NCI-H2081 treated with DMSO at 0.1 percent for 48 hours (cell line): ENCODE data around the gene PPP5C.
"Not testable (repeated sequence)": the region's sequence is repeated elsewhere in the genome, so short reads cannot be mapped to it uniquely, and the experiment has no call there.

Experiments
- DNase-seq: peaks from one replicate; lab custom pipeline; 2025; lab: John Stamatoyannopoulos, UW

The PPP5C gene

DNA sequence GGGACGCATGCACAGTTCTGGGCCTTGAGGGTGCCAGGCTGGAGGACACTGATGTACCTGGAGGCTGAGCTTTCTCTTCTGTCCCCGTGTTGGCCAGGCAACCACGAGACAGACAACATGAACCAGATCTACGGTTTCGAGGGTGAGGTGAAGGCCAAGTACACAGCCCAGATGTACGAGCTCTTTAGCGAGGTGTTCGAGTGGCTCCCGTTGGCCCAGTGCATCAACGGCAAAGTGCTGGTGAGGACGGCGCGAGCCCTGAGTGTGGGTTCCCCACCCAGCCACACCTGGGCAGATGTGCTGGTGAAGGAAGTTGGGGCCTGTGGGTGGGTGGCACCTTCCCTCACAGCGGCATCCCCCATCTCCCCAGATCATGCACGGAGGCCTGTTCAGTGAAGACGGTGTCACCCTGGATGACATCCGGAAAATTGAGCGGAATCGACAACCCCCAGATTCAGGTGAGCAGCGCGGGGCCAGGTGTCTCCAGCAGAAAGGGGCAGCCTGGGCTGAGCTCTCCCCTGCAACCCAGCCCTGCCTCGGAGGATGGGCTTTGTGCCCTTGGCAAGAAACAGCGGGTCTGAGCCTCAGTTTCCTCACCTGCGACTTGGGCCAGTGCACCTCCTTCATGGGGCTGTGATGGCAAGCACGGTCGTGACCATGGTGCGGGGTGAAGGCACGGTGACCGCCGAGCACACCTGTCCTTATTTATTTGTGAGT, 40.3 kb downstream of the PPP5C start:
- DNase-seq: no peak

DNA sequence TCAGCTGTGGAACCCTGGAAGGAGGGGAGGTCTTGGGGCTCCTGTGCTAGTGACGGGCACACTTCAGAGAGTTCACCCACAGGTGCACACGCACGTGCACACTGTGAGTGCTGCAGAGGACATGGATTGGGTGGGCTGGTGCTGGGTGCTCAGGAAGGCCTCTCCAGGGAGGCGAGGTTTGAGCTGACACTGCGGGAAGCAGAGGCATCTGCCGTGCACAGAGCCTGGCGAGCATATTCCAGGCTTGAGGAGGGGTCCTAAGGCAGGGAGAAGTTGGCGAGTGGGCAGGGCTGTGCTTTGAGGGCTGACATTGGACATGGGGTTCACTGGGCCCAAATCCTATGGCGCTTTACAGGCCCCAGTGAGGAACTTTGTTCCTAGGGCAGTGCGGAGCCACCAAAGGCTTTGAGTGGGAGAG, 40.8 kb downstream of the PPP5C start:
- no peak for DNase-seq

DNA sequence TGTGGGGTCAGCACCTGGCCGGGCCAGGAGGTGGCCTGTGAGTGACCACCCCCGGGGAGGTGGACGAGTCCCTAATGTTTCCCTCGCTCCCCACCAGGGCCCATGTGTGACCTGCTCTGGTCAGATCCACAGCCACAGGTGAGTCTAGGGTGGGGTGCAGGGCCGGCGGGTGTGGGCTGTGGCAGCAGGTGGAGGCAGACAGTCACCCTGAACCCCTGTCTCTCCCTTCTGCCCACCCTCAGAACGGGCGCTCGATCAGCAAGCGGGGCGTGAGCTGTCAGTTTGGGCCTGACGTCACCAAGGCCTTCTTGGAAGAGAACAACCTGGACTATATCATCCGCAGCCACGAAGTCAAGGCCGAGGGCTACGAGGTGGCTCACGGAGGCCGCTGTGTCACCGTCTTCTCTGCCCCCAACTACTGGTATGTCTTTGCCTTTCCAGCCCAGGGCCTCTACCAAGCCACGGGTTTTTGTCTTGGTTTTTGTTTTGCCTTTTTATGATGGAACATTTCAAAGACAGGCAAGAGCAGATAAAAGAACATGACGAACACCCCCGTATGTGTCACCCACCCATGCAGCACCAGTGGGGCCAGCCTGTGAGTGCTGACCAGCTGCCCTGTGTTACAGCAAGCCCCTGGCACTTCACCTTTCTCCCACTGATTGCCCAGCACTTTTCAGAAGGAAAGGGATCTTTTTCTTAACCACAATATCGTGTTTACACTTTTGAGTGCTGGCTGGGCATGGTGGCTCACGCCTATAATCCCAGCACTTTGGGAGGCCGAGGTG, 41.6 kb downstream of the PPP5C start:
- DNase-seq: no peak

DNA sequence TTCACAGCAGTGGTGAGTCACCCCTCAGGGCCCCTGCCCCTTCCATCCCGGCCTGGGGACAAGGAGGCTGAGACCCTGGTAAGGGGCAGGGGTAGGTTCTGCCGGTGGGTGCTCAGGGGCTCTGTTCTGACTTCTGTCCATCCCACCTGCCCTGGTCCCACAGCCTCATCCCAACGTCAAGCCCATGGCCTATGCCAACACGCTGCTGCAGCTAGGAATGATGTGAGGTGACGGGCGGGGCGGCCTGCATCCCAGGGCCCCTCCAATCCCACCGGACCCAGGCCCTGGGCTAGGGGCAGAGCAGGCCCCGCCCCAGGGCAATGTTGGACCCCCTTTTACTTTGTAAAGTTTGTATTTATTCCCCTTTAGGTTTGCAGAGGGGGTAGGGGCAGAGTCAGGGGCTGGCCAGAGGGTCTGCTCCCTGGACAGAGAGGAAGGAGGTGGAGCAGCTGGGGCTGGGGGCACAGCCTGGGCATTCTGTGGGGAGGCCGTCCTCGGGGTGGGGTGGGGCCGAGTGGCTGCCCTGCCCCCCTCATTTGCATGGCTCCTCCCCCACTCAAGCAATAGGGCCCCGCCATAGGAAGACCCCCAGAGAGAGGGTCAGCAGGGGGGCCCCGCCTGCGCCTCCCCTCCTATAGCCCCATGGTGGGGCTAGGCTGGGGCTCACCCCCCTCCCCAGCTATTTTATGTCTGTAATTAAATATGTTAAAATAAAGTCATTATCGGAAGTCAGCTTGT, 43.4 kb downstream of the PPP5C start:
- no peak for DNase-seq

DNA sequence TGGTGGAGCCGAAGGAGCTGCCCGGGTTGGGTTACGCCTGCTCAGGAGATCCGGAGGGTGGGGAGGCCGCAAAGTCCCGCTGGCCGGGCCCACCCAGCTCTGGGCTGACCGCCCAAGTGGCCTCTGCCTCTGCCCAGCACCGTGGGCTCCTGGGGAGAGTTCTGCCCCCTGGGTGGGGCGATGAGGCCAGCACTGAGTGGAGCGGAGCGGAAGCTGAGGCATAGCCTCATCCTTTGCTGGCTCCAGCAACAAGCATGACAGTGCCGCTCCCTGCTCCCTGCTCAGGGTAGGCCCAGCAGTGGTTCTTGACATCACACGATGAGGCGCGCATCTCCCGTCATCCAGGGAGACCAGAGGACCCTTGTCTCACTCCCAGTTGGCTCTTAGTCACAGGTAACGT, 44.0 kb downstream of the PPP5C start:
- DNase-seq: no peak

DNA sequence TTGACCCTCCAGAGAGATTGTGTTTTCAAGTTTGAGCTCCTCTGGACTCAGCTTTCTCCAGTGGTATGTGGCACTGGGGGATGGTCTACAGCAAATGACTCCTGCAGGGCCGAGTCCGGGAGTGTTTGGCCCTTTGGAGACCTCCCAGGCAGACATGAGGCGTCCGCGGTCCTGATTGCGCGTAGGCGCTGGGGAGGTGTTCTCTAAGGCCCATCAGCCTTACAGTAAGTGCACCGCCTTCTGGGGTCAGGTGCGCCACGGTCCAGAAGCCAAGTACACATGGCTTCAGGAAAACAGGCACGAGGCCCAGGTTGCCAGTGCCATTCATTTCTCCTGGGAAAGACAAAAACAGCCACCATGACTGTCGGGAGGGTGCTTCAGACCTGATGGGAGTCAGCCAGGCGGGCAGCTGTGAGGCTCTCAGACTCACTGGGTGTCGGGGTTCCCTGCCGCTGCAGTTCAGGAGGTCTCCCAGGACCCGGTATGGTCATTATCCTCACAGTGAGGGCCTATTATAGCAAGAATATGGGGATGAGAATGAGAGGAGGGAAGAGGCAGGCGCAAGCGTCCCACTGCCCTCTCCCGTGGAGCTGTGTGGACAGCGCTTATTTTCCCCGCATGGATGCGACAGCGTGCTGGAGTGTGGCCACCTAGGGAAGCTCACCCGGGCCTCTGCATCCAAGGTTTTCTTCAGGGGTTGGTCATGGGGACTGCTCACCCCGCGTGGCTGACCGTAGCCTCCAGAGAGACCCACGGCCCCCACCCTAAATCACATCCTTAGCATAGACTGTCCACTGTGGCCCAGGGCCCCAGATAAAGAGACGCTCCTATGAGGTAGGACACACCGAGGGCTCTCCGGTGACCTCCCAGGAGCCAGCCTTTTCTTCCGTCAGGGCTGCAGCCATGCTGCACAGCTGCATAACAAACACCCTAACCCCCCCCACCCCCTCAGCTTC, 44.7 kb downstream of the PPP5C start:
- DNase-seq: no peak

DNA sequence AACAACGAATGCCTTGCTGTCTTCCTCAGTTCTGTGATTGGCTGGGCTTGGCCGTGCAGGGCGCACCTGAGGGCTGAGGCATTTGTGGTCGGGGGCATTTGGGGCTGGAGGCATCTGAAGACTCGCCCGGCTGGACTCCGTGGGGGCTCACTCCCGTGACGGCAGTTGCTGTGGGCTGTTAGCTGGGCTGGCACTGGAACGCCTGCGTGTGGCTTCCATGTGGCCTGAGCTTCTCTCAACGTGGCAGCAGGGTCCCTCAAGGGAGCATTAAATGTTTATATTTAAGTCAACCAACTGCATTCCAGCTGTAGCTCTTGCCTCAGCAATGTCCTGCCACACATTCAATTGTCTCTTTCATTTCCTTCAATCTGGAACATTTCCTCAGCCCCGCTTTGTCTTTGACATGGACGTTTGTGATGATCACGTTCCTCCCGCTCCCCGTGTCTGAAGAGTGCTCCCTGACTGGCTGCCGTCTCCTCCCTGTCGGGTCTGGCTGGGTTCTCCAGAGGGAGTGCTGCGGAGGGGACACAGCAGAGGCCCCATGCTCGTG, 45.4 kb downstream of the PPP5C start:
- no peak for DNase-seq

DNA sequence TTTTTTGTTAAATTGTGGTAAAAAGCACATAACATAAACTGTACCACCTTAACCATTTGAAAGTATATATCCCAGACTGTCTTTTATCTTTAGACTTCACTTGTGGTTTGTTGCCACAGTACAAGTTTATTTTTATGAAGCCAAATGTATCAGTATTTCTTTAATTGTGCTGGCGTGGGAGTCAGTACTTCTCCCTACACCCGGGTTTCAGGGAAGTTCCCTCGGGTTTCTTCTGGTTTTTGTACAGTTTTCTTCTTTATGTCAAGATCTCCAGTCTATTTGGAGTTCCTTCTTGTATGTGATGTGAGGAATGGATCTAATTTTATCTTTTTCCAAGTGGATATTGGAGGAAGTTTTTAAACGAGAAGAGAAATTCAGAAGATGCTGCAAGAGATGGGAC, 46.0 kb downstream of the PPP5C start:
- DNase-seq: no peak

DNA sequence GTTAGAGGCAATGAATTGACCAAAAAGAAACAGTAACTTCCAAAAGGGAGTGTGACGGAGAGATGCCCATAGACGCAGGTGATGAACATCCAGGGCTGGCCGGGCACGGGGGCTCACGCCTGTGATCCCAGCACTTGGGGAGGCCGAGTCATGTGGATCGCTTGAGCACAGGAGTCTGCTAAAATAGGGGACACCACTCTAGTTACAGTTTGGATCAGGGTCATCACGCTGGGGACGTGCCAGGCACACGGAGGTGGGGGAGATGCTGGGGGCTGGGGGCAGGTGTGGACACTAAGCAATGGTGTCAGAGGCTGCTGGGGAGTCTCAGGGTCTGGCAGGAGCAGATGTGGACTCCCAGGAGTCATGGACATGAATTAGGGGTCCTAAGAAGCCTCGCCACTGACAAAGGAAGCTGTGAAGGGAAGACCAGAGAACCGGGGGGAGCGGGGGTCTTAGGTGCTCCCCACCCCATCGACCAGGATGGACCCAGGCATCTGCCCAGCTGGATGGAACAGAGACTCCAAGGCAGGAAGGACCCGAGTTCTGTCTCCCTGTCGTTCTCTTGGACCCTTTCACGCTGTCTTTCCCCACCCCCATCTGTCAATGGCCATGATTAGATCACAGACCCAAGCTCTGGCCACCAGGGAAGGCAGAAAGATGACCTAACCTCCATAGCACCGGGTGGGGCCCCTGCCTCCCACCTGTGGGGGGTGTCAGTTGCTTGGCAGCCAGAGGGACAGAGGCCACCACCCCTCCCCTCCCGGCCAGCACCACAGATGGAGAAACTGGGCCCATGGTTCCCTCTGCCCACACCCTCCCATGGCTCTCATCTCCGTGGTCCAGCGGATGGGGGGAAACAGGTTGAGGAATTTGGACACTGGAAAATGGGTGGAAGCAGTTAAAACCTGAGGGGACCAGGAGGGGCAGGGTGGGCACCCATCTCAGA, 46.8 kb downstream of the PPP5C start:
- DNase-seq: no peak

DNA sequence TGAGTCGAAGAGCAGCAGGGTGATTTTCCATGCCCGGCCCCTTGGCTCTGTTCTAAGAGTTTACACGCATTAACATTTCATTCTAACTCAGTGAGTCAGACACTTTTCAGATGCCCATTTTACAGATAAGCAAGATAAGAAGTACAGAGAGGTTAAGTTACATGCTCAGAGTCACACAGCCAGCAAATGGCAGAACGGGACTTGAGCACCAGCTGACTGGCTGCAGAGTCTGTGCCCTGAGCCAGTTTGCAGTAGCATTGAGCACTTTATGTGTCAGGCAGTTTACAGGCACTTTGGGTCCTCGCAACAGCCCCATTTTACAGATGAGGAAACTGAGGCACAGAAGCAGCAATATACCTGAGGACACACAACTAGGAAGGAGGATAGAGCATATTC, 47.5 kb downstream of the PPP5C start:
- no peak for DNase-seq

DNA sequence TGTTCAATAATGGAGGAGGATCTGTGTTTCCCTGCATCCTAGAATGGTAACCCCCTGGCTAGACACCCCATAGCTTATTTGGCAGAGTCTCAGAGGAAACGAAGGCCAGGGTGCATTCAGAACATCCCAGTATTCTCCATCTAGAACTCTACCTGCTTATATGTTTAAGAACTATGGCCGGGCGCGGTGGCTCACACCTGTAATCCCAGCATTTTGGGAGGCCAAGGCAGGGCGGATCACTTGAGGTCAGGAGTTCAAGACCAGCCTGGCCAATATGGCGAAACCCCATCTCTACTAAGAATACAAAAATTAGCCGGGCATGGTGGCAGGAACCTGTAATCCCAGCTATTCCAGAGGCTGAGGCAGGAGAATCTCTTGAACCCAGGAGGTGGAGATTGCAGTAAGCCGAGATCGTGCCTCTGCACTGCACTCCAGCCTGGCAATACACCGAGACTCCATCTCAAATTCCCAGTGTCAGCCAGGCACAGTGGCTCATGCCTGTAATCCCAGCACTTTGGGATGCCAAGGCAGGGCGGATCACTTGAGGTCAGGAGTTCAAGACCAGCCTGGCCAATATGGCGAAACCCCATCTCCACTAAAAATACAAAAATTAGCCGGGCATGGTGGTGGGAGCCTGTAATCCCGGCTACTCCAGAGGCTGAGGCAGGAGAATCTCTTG, 51.1 kb downstream of the PPP5C start:
- DNase-seq: not testable (repeated sequence)

DNA sequence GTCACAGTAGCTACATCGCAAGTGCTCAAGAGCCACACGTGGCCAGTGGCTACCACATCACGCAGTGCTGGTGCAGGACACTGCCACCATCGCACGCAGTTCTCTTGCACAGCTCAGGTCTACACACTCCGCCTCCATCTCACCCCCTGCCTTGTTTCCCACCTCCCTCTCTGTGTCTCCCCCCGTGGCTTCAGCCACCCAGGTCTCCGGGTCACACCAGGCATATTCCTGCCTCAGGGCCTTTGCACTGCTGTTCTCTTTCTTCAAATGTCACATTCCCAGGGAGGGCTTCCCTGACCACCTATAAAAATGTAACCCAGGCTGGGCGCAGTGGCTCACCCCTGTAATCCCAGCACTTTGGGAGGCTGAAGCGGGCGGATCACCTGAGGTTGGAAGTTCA, 55.8 kb downstream of the PPP5C start:
- DNase-seq: no peak

DNA sequence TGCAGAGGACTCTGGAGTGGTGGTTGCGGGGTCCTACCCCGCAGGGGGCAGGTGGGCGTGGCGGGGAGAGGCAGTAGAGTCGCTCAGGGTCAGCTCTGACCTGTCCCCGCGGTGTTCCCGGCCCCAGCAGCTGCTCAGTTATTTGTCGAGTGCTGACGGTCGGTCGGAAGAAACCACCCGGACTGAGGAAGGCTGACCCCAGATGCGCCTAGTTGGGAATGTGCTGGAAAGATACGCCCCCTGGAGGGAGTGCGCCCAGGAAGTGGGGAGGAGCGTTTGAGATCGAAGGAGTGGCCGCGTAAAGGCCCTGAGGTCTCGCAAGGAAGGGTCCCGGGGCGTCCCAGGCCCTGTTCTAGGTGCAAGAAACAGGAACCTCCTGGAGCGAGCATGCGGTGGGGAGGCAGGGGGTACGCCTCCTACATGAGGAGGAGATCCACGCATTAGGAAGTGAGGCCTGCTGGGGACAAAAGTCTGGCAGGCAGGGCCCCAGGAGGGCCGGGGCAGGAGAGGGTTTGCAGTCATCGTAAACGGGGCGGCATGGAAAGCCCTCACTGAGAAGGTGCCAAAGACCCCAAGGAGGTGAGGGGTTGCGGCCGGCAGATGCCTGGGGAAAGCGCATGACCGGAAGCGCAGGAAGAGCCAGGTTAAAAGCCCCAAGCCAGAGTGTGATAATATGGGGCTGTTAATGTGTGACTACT, 57.3 kb downstream of the PPP5C start:
- DNase-seq: no peak

DNA sequence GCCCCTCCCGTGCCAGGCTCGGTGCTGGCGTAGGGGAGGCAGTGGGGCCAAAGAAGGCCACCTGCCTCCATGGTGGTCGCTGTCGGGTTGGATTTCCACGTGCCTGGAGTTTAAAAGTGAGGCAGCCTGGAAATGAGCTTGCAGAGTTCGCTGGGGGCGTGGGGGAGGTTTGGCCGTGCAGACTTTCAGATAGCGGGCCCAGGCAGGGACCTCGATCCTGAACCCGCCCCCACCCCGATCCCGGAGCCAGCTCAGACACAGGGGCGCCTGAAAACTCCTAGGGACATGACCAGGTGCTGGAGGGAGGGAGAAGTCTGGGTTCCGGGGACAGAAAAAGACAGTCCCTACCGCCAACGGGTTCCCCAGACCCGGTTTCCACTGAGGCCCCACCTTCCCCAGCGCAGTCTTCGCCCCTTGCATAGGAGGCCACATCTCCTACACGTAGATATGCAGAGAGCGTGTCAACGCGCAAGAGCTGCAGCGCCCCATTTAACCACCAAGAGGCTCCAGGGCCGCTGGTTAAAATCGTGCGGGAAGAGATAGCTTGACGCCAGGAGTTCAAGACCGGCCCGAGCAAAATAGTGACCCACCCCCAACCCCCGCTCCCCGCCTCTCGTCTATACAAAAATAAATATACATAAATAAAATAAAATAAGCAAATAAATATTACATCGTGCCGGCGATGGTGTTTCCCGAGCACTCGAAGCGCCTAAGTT, 58.0 kb downstream of the PPP5C start:
- DNase-seq: no peak

DNA sequence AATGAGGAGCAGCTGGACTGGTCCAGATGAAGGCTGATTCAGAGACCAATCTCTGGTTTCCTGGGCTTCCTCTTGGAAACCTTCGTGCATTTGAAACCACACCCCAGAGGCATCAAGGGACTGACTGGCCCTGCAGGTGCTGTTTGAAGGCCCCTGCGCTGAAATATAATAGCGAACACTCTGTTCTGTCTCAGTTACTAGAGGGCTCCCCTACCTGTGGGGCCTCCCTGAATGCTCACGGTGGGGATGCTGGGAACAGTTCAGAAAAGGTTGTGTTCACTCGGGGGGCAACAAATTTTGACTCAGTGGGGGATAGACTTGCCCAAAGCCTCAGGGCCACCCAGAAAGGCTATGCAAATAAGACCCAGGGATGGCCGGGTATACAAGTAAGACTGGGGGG, 60.1 kb downstream of the PPP5C start:
- DNase-seq: no peak

DNA sequence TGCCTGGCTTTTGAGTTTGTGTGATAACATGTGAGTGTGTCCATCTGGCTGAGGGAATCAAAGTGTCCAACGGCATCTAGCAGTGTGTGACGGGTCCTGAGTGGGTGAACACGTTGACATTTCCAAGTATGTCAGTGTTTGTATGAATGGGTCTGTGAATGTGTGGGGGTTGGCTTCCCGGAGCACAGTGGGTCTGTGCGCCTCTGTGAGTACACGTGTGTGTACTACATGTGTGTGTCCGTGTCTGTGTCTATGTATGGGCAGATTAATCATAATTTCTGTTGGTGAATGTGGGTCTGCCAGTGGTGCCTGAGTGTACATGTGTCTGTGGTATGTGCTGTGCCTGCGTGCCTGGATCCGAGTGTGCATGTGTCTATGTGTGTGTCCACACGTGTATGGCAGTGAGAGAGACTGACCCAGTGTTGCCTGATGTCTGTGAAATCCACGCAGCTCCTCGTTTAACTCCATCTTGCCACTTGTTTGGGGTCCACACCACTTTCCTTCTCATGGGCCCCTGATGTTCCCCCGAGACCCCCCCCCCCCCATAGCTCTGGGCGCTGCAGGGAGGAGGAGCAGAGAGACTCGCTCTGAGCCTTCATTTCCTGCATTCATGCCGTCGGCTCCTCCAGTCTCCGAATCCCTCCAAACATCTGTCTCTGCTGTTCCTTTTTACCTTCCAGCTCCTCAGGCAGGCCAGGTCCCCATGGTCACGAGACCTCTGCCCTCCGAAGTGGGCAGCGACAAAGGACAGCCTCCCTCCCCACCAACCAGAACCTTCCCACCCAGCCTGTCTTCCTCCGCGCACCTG, 61.2 kb downstream of the PPP5C start:
- no peak for DNase-seq

DNA sequence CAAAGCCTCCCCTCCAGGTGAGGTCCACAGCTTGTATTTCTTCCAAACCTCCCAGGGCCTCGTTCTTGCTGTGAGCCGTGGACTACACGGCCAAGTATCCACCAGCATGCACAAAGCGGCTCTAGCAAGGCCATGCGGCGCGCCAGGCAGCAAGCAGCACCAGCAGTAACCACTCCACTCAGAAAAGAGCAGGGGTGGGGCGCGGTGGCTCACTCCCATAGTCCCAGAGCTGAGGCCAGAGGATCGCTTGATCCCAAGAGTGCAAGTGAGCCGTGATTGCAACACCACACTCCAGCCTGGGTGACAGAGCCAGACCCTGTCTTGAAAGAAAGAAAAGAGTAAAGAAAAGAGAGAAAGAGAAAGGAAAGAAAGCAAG, 61.8 kb downstream of the PPP5C start:
- DNase-seq: no peak

DNA sequence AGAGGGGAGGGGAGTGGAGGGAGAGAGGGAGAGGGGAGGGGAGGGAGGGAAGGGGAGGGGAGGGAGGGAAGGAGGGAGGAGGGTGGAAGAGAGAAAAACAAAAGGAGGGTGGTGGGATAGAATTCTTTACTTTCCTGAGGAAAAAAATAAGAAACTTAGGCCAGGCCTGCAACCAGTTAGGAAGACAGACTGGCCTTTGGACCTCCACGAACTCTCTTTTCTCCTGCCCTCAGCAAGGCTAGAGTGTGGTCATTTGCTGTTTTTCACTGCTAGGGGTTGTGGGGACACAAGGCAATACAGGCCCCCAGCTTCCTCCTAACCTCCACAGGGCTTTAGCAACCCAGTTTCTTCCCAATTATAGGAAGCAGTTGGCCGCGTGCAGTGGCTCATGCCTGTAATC, 62.3 kb downstream of the PPP5C start:
- no peak for DNase-seq
